PC-3 (cell line): ENCODE measurements around the gene IRF1.

ENCODE experiments used
- EZH2phosphoT487 ChIP-seq: fragments of 300-600 bp; sonication (generic); IDR thresholded peaks from 2 replicates; pipeline ENCODE4 v1.6.1; 2018; ENCODE audit warnings: mild to moderate bottlenecking, antibody characterized with exemption, low read length, borderline replicate concordance
- TF ChIP-seq, protein P1 (sequence below): fragments of 300-600 bp; sonication (generic); conservative IDR thresholded peaks from 2 replicates; pipeline ENCODE4 v1.5.1; 2017; ENCODE audit warnings: antibody characterized with exemption, low read depth, mild to moderate bottlenecking, low read length

DNA sequence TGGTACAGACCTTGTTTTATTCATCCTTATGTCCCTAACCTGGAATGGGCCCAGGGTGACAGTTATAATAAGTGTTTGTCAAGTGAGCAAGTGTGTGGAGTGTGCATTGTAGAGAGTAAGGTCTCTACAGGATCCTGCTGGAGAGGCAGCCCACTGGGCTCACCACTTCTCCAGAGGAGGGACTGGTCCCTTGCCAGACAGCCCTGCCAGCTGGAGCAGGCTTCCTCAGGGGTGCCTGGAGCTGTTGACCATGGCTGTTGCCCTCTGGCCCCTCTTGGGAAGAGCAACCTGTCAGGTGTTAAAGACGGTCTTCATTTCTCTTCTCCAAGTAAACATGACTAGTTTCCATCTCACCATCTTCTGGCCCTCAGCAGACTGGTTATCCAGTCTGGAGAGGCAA is 20.0 kb downstream of the IRF1 start:
- TF ChIP-seq EZH2phosphoT487, result no peak
- TF ChIP-seq, protein P1, sequence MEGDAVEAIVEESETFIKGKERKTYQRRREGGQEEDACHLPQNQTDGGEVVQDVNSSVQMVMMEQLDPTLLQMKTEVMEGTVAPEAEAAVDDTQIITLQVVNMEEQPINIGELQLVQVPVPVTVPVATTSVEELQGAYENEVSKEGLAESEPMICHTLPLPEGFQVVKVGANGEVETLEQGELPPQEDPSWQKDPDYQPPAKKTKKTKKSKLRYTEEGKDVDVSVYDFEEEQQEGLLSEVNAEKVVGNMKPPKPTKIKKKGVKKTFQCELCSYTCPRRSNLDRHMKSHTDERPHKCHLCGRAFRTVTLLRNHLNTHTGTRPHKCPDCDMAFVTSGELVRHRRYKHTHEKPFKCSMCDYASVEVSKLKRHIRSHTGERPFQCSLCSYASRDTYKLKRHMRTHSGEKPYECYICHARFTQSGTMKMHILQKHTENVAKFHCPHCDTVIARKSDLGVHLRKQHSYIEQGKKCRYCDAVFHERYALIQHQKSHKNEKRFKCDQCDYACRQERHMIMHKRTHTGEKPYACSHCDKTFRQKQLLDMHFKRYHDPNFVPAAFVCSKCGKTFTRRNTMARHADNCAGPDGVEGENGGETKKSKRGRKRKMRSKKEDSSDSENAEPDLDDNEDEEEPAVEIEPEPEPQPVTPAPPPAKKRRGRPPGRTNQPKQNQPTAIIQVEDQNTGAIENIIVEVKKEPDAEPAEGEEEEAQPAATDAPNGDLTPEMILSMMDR, result no peak
